ENCODE data around the gene KEL. TPM values are rescaled to one million over a fixed set of nuclear protein-coding genes. Genes with fewer than 3 reads are reported as not detected.

KEL gene
- total RNA-seq, 1 experiment from 2014 or later = 0.21 TPM

DNA sequence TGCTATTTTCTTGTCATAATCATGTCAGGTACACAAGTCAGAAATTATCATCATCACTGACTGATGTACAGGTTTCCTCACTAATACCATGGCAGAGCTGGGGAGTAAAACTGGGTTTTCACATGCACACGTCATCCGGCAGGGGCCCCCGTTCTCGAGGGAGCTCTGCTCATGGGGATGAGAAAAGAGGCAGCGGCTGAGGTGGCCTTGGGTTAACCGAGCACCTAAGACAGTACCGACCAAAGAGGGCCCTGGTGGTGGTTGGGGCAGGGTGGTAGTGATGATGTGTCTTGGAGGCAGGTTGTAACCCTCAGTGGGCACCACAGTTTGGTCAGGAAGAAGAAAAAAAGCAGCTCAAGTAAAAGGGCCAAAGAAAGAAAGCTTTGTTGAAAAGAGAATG, 64.5 kb downstream of the KEL start:
- DNase-seq (ENCODE audit: low spot score) = no peak

DNA sequence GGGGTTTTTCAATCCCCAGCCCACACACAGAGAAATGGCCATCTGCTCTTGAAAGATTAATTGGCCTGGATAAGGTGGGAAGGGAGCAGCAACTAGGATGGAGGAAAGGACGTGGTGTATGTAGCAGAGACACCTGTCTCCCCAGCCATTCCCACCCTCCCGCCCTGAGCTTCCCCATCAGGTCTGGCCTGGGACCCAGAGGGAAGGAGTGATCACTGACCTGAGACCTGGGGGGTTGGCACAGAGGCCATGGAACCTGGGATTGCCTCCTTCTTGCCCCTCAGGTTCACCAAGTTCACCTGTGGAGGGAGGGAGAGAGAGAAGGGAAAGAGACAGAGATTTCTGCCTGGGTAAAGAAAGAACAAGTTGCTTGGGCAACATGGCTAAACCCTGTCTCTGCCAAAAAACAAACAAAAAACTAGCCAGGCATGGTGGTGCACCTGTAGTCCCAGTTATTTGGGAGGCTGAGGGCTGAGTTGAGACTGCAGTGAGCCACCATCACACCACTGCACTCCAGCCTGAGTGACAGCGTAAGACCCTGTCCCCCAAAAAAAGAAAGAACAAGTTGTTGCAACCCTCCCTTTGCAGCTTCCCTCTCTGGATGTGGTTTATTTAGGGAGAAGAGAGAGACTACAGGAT, 65.3 kb downstream of the KEL start:
- no peak for DNase-seq (ENCODE audit: low spot score)

DNA sequence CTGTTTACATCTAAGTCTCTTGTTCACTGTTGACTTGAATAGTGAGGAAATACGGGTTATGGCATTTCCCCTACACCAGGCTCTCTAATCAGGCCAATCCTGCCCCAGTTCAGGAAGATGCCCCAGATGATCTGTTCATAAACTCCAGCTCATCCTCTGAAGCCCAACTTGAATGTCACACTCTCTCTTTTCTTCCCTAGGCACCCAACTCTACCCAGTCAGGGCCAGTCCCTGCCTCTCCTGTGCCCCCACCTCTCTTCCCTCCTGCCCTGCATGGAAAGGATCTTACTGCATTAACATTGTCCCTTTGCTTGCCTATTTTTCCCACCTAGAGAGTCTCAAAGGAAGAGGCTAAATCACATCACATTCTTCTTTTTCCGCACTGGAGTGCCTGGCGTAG, 66.0 kb downstream of the KEL start:
- no peak for DNase-seq (ENCODE audit: low spot score)

DNA sequence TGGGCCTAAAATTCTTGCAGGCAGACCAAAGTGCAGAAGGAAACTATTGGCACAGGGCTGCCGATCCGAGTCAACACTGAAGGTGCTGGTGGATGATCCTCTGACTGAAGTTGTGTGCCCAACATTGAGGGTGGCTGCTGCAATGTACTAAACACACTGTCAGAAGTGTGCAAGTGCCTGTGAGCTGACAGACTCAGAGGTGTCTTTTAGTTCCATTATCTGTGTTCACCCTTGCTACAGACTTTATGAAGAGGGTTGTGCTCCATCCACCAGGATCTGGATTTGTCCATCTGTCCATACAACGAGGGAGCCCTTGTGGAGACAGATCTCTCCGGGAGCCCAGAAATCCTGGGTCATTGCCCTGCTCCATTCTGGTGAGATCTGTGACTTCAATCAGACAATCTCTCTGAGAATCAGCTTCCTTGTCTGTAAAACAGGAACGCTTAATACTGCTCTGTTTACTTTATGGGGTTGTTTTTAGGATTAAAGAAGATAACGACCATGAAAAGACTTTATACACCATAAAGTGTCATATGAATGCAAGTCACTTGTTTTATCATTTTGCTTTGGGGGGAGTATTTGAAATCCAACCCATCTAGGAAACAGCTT, 67.1 kb downstream of the KEL start:
- no peak for DNase-seq (ENCODE audit: low spot score)

DNA sequence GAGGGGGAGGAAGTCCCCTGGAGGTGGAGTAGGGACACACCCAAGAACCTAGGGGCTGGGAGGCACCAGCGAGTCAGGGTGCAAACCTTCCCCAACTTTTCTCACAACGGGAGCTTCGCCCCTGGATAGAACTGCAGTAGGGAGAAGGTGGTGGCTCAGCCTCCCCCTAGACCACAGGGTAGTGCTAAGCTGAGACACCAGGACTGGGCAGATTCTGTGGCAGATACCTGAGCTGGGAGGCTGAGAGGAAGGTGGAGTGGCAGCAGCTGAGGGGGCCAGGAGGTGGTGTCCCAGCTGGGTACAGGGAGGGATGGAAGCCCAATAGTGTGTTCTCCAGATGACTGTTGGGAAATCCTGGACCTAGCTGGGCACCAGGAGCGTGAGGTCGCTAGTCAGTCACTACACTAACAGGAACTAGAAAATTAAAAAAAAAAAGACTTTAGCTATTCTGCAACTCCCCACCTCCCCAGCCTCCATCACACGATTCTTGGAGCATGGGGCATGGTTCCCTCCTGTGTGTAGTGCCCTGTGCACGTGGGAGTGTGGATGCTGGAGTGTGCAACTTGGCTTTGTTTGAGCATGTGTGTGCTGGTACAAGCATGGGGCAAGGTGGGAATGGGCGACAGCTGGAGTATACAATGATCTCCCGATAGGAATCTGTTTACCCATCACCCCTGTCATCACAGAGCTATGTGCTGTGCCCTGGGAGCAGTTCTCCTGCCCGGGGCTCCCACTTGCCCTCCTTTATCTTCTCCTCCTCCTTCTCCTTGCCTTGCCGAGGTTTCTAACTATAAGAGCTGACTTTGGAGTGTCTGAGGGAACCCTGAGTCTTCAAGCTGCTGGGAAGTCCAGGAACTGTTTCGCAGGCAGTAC, 67.8 kb downstream of the KEL start:
- DNase-seq (ENCODE audit: low spot score) = no peak

DNA sequence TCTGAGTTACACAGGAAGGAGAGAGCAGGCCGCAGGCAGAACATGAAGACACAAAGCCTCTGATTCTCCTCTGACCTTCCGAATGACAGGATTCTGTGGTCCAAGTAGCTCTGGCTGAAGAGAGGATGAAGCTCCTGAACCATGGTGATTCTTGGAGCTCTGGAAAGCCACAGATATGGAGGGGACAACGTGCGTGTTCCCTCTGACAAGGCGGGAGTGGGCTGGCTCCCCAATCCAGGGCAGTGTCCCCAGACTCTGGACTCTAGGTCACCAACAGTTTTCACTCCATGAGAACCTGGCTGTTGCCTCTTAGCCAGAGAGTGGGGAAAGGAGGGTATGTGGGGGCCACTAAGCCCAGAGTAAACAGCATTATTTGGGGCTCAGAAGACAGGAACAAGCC, 69.2 kb downstream of the KEL start:
- no peak for DNase-seq (ENCODE audit: low spot score)

DNA sequence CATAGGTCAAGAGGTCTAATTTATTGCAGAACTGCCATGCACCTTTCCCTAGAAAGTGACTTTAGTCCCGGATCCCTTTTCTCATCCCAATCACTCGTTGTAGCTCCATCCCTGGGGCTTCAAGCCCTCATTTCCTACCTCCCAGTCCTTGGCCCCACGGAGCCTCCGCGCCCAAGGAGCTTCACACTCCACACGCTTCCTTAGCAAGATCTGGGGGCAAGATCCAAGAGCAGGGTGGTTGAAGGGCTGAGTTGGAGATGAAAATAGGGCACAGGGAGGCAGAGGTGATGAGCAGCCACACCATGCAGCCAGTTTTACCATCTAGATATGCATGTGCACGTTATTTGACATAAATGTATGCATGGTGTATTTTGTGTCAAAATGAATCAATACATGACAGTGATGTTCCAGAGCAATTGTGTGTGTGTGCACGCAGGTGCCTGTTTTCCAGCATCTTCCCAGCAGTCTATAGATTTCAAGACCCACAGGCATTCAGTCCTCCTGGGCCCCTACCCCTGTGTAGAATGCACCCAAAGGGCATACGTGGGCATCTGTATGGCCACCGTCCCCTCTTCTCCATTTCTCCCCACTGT, 70.6 kb downstream of the KEL start:
- no peak for DNase-seq (ENCODE audit: low spot score)

Other genes starting within 250 kb of the KEL start
- not detected in 2 replicates for gene PRSS1, start 212.9 kb downstream of the KEL start, total RNA-seq (2014; rRNA removed; shearing (Covaris generic))
- gene PRSS2, start 191.4 kb downstream of the KEL start, total RNA-seq (2014; rRNA removed; shearing (Covaris generic)) = not detected in 2 replicates
- gene EPHB6, start 107.3 kb downstream of the KEL start, total RNA-seq (2014; rRNA removed; shearing (Covaris generic)) = 0.35 and 1.7 TPM in 2 replicates
- gene TRPV6, start 76.6 kb downstream of the KEL start, total RNA-seq (2014; rRNA removed; shearing (Covaris generic)) = not detected in 2 replicates
- not detected in 2 replicates for gene TRPV5, start 28.6 kb downstream of the KEL start, total RNA-seq (2014; rRNA removed; shearing (Covaris generic))
- not detected in 2 replicates for gene LLCFC1, start 22.9 kb downstream of the KEL start, total RNA-seq (2014; rRNA removed; shearing (Covaris generic))
- not detected in 2 replicates for gene OR9A2, start 64.8 kb upstream of the KEL start, total RNA-seq (2014; rRNA removed; shearing (Covaris generic))
- not detected in 2 replicates for gene OR6V1, start 90.0 kb upstream of the KEL start, total RNA-seq (2014; rRNA removed; shearing (Covaris generic))
- not detected in 2 replicates for gene PIP, start 169.7 kb upstream of the KEL start, total RNA-seq (2014; rRNA removed; shearing (Covaris generic))
- gene TAS2R39, start 221.1 kb upstream of the KEL start, total RNA-seq (2014; rRNA removed; shearing (Covaris generic)) = not detected in 2 replicates